Progenitor cell of endocrine pancreas (in vitro differentiated cells): ENCODE results near the gene FGD3. TPM values are rescaled to one million over a fixed set of nuclear protein-coding genes. Genes with fewer than 3 reads are reported as not detected.
A peak's percentile ranks its signal among the peaks of the same experiment; 100 is the strongest.
"Not testable (repeated sequence)": the region's sequence is repeated elsewhere in the genome, so short reads cannot be mapped to it uniquely, and the experiment has no call there.

Experiments used
- DNase-seq: peaks from one replicate; pipeline ENCODE4 v3.0.0; 2021; ENCODE audit warnings: low spot score; ENCODE audit not compliant: unreplicated experiment
- H3K27ac Mint-ChIP-seq: 2 replicates; pipeline ENCODE4 v1.8.0; 2021; ENCODE audit warnings: mild to moderate bottlenecking, moderate library complexity, mixed read lengths
- H3K27me3 Mint-ChIP-seq: 2 replicates; pipeline ENCODE4 v1.8.0; 2021; ENCODE audit warnings: mixed read lengths
- H3K36me3 Mint-ChIP-seq: 2 replicates; pipeline ENCODE4 v1.8.0; 2022; ENCODE audit warnings: mixed read lengths; ENCODE audit not compliant: insufficient read depth
- H3K4me1 Mint-ChIP-seq: 2 replicates; pipeline ENCODE4 v1.8.0; 2021; ENCODE audit warnings: low read depth, mixed read lengths
- H3K4me3 Mint-ChIP-seq: 2 replicates; pipeline ENCODE4 v1.8.0; 2021; ENCODE audit warnings: low read depth, mild to moderate bottlenecking, moderate library complexity, mixed read lengths
- H3K9me3 Mint-ChIP-seq: 2 replicates; pipeline ENCODE4 v1.8.0; 2021; ENCODE audit warnings: low read depth, mixed read lengths
- long read RNA-seq: library from polyadenylated mRNA; unstranded; transcript quantifications from one replicate; pipeline ENCODE4 v2.0.0, GENCODE V29; 2020
- total RNA-seq: library from RNA; stranded (reverse); gene quantifications from 2 replicates; pipeline ENCODE4 v1.2.1, GENCODE V29; 2021
- TF ChIP-seq, protein P1 (sequence below): fragments of 200-600 bp; sonication (generic); IDR thresholded peaks from one replicate; pipeline ENCODE4 v1.5.0; 2021; ENCODE audit warnings: antibody characterized with exemption, mild to moderate bottlenecking; ENCODE audit not compliant: unreplicated experiment

FGD3 gene, protein sequence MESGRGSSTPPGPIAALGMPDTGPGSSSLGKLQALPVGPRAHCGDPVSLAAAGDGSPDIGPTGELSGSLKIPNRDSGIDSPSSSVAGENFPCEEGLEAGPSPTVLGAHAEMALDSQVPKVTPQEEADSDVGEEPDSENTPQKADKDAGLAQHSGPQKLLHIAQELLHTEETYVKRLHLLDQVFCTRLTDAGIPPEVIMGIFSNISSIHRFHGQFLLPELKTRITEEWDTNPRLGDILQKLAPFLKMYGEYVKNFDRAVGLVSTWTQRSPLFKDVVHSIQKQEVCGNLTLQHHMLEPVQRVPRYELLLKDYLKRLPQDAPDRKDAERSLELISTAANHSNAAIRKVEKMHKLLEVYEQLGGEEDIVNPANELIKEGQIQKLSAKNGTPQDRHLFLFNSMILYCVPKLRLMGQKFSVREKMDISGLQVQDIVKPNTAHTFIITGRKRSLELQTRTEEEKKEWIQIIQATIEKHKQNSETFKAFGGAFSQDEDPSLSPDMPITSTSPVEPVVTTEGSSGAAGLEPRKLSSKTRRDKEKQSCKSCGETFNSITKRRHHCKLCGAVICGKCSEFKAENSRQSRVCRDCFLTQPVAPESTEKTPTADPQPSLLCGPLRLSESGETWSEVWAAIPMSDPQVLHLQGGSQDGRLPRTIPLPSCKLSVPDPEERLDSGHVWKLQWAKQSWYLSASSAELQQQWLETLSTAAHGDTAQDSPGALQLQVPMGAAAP
- total RNA-seq = 9.6 and 12.0 TPM in 2 replicates
- long read RNA-seq, transcript FGD3-202 (18 exons, 3,321 nt) = major isoform, 5 of 19 reads
- long read RNA-seq, partial matches to known transcripts = 0 of 19 reads
- long read RNA-seq, other reads (novel, unspliced or antisense) = 7 of 19 reads

DNA sequence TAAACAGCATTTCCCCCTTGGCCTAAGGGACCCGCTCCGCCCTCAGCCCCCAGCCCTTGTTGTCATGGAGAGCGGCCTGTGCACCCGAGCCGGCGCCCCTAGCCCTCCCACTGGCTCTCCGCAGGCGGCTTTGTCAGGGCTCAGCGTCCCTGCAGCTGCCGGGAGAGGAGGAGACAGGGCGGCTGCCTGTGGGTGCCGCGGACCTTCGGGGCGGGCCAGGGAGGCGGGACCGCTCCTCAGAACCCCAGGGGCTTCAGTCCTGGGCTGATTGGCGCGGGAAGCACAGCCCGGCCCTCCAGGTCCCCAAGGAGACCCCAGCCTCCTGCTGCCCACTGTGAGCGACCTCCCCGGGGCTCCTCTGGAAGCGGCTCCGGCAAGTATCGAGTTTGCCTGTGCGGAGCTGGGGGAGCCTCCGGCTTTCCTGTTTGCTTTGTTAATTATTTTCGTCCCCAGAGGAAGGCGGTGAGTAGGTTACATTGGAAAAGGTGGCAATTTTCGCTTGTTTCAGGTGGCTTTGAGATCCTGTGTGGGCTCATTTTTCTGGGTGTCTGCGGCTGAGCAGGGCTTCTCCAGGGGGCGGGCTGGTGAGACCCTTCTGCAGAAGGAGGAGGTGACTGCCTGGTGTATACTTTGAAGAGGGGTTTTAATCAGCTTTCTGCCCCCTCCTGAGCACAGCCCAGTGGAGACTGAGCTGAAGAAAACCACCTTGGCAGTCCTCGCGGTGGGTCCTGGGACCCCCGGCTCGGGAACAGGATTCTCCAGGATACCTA is at the start of gene FGD3:
TSS of gene FGD3 (plus strand) at position 256 of the 770 bp plus-strand sequence. CDS start 28,734 bp downstream, outside the sequence.
- TF ChIP-seq, protein P1, sequence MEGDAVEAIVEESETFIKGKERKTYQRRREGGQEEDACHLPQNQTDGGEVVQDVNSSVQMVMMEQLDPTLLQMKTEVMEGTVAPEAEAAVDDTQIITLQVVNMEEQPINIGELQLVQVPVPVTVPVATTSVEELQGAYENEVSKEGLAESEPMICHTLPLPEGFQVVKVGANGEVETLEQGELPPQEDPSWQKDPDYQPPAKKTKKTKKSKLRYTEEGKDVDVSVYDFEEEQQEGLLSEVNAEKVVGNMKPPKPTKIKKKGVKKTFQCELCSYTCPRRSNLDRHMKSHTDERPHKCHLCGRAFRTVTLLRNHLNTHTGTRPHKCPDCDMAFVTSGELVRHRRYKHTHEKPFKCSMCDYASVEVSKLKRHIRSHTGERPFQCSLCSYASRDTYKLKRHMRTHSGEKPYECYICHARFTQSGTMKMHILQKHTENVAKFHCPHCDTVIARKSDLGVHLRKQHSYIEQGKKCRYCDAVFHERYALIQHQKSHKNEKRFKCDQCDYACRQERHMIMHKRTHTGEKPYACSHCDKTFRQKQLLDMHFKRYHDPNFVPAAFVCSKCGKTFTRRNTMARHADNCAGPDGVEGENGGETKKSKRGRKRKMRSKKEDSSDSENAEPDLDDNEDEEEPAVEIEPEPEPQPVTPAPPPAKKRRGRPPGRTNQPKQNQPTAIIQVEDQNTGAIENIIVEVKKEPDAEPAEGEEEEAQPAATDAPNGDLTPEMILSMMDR = no peak
- H3K36me3 Mint-ChIP-seq = peaks cover 2% of the 10 kb centered on the region
- H3K27ac Mint-ChIP-seq = peak within 1 kb of the TSS; percentile 88
- peak; percentile 53 for DNase-seq
- H3K4me1 Mint-ChIP-seq = peaks cover 10% of the 10 kb centered on the region
- peak within 1 kb of the TSS; percentile 86 for H3K4me3 Mint-ChIP-seq
- H3K9me3 Mint-ChIP-seq = peaks cover 7% of the 10 kb centered on the region
- peaks cover 2% of the 10 kb centered on the region for H3K27me3 Mint-ChIP-seq

DNA sequence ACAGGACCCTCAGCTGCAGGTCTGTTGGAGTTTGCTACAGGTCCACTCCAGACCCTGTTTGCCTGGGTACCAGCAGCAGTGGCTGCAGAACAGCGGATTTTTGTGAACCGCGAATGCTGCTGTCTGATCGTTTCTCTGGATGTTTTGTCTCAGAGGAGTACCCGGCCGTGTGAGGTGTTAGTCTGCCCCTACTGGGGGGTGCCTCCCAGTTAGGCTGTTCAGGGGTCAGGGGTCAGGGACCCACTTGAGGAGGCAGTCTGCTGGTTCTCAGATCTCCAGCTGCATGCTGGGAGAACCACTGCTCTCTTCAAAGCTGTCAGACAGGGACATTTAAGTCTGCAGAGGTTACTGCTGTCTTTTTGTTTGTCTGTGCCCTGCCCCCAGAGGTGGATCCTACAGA is 42.2 kb upstream of the FGD3 start:
- H3K9me3 Mint-ChIP-seq, H3K4me3 Mint-ChIP-seq, DNase-seq, H3K36me3 Mint-ChIP-seq, H3K27ac Mint-ChIP-seq, H3K27me3 Mint-ChIP-seq, H3K4me1 Mint-ChIP-seq: not testable (repeated sequence)

DNA sequence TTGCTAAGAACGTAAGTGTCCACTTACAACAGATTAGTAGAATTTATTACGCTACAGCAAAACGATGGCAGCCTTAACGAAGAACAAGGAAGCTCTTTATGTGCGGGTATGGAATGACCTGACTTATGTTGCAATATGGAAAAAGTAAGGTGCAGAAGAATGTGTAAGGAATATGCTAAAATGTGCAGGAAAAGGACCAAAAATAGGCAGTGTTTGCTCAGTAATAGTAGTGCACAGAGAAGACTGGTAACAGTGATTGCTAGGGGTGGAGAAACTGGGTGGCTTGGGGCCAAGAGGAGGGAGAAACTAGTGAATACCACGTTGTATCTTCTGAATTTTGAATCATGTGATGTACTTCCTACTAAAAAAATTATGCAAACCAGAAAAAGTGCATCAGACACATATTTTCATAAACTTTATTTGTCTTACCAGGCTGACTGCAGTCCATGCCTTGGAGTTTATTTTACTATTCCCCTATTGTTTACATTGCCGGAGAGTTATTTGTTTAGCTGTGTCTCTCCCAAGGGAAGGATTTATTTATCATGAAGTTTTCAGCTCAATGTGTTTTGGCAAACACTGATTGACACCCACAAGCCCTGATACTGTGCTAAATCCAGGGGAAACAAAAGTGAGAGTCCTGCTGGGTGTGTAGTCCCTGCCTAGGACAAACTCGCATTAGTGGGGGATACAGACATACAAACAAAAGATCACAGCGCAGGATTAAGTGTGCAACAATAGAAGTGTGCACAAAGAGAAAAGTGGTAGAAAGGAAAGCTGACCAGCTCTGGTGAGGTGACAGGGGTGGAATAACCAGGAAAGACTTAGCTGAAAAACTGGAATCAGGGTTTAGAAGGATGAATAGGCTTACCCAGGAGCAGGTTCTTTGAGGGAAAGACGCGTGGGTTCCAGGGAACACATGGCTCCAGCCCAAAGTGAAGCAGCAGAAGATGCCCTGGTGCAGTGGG is 35.5 kb upstream of the FGD3 start:
- peaks cover 12% of the 10 kb centered on the region for H3K27me3 Mint-ChIP-seq
- no peaks in the 10 kb centered on the region for H3K36me3 Mint-ChIP-seq
- no peak for DNase-seq
- peak overlapping the region; percentile 81 for H3K27ac Mint-ChIP-seq
- H3K4me3 Mint-ChIP-seq = peak overlapping the region; percentile 8
- no peaks in the 10 kb centered on the region for H3K9me3 Mint-ChIP-seq
- TF ChIP-seq, protein P1 = no peak
- peaks cover 18% of the 10 kb centered on the region for H3K4me1 Mint-ChIP-seq

DNA sequence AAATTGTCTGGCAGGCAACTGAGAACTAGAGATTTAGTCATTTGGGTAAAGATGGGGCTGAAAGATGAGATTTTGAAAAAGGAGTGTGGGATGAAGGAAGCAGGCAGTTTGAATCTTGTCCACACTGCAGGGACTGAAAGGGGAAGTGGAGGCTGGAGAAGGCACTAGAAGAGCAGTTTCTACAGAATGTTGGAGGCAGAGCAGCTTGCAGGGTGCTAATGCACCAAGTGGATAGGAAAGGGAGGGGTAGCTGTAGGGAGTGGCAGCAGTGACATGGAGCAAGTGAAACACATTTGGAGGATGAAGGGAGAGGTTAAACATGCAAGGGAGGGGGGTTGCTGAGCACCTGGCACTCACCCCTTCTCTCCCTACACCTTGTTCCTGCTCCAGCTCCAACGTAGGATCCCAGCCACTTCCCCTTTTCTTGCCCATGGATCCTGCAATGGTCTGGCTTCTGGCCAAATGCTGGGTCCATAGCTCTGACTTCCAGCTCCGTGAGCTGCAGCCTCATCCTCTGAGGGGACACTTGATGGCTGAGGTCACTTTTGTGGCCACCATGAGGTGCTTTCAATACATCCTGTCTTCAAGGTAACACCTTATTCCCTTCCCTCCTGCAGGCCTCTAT is 30.0 kb upstream of the FGD3 start:
- TF ChIP-seq, protein P1 = no peak
- Mint-ChIP-seq H3K4me1 (peaks cover 9% of the 10 kb centered on the region), H3K9me3 (no peaks in the 10 kb centered on the region), H3K27me3 (peaks cover 30% of the 10 kb centered on the region), H3K4me3 (no peak overlapping the region), H3K36me3 (no peaks in the 10 kb centered on the region), H3K27ac (no peak overlapping the region)
- no peak for DNase-seq

DNA sequence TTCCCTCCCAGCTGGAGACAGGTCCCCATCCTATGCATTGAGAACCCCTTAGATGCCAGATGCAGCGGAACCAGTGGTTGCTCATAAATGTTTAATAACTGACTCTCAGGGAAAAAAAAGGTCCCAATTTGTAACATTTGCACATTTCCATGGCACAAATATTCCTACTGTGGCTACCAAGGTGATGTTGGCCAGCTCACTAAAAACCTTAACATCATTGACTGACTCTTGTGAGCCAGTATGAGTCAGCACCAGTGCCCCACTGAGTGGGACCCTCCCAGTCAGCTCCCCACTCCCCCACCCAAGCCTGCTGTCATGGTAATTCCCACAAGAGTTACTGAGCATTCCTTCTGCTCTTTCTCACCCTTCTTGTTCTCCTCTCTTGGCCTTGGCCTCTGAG is 26.9 kb upstream of the FGD3 start:
- peaks cover 26% of the 10 kb centered on the region for H3K27me3 Mint-ChIP-seq
- no peaks in the 10 kb centered on the region for H3K9me3 Mint-ChIP-seq
- TF ChIP-seq, protein P1 = no peak
- DNase-seq = no peak
- H3K36me3 Mint-ChIP-seq = no peaks in the 10 kb centered on the region
- H3K4me3 Mint-ChIP-seq = no peak overlapping the region
- no peak overlapping the region for H3K27ac Mint-ChIP-seq
- H3K4me1 Mint-ChIP-seq = peaks cover 2% of the 10 kb centered on the region
